Suprapubic skin (tissue), 4 donors: ENCODE results near the gene P2RX6.

Experiments
- CTCF ChIP-seq, 2 donors: fragments of 200-600 bp in 1 of 2; fragments of 450-650 bp in 1 of 2; sonication (generic) in 1 of 2; IDR thresholded peaks; one replicate each; pipeline ENCODE4 v1.5.1; 2016 to 2019; ENCODE audit warnings: antibody characterized with exemption in 2 of 2, mild to moderate bottlenecking in 1 of 2, moderate library complexity in 1 of 2
- POLR2A ChIP-seq, 2 donors: fragments of 450-650 bp; IDR thresholded peaks; one replicate each; pipeline ENCODE4 v1.6.1; 2017; ENCODE audit warnings: antibody characterized with exemption in 2 of 2, mild to moderate bottlenecking in 2 of 2, moderate library complexity in 2 of 2
- POLR2AphosphoS5 ChIP-seq, 3 donors: sonication (generic); formaldehyde crosslinking; IDR thresholded peaks; one replicate each; pipeline ENCODE4 v1.6.1; 2017; ENCODE audit warnings: antibody characterized with exemption in 3 of 3

- TF ChIP-seq CTCF (IDR thresholded peaks at IDR 0.05): no peak
- no peak for TF ChIP-seq POLR2AphosphoS5 (IDR thresholded peaks at IDR 0.05)
- no peak for TF ChIP-seq POLR2A (IDR thresholded peaks at IDR 0.05)
These were observed 571 bp downstream of the P2RX6 start for GRCh38 chr22:21015466-21016006.
